HG02943 (cell line): ENCODE results near the gene PHF19.

Source experiments
- ATAC-seq: cut with Tn5 transposase; IDR thresholded peaks from one replicate; pipeline ENCODE4 v1.9.1; 2021; ENCODE audit warnings: mild to moderate bottlenecking, low read depth, moderate library complexity; ENCODE audit not compliant: unreplicated experiment

Gene PHF19

GRCh38 chr9:120914396-120914795 is 37.4 kb upstream of the PHF19 start:
- ATAC-seq = no peak

GRCh38 chr9:120913647-120914264 is 36.8 kb upstream of the PHF19 start:
- no peak for ATAC-seq

GRCh38 chr9:120912958-120913646 is 36.1 kb upstream of the PHF19 start:
- ATAC-seq = no peak

GRCh38 chr9:120911295-120911837 is 34.4 kb upstream of the PHF19 start:
- no peak for ATAC-seq

DNA sequence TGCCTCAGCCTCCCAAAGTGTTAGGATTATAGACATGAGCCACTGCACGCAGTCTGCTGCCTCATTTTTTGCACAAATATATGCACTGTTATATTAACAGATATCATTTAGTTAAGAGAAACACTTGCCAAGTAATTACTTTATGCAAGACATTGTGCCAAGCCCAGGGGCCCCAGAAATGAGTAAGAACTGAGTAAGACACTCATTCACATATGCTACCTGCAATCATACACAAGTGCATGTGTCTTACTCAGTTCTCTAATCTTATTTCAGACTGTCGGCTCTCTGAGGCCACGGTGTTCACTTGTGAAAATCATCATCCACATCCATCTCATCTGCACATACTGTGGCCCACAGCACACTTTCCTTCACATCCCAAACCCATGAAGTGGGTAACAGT is 33.7 kb upstream of the PHF19 start:
- no peak for ATAC-seq

- no peak for ATAC-seq
These were observed 32.9 kb upstream of the PHF19 start for GRCh38 chr9:120909904-120910303.

DNA sequence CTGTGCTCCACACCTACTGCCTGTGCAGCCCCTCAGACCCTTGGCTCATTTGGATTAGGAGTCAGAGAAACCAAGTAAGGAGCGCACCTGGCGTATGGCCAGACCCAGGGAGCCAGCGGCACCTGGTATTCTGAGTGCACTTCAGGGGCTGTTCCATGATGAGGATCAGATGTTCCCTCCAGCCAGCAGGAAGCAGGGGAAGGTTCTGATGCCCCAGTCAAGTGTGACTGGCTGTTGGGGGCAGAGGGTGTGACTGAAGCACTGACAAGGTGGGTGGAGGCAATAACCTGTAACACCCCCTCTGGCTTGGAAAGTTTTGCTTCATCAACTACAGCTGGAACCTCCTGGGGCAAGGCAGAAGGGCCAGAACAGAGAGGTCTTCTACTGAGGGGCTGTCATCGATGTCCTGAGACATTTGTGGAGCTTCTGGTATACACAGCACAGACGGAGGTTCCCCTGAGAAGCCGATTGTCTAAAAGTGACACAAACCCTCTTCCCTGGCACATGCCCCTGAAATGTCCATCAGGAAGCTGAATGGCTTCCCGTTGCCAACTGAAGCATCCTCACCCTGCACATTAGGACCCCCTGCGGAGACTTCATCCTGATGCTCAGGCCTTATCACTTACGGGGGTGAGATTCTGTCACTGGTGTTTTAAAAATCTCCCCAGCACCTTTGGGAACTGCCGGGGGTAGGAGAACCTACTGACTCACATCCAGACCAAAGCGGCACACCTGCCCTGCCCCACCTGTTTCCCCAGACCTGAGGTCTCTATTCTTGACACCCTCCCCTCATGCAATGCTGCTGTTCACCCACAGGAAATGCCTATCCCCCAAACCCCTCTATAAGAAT is 28.6 kb upstream of the PHF19 start:
- ATAC-seq = no peak

DNA sequence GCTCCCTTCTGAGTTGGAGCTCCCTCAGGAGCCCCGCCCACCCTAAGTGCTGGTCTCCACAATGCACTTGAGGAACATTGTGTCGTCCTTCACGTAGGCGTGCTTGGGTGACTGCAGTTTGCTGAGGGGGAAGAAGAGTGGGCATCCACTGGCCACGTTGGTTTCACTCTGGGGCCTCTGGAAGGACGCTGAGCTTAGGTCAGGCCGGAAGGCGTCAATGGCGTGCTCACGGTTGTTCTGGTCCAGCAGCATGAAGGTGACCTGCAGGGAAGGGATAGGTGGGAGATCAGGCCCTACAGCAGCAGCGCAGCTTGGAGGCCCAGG is 28.0 kb upstream of the PHF19 start:
- no peak for ATAC-seq

GRCh38 chr9:120904061-120904977 is 27.3 kb upstream of the PHF19 start:
- no peak for ATAC-seq

GRCh38 chr9:120902569-120903535 is 25.9 kb upstream of the PHF19 start:
- no peak for ATAC-seq

DNA sequence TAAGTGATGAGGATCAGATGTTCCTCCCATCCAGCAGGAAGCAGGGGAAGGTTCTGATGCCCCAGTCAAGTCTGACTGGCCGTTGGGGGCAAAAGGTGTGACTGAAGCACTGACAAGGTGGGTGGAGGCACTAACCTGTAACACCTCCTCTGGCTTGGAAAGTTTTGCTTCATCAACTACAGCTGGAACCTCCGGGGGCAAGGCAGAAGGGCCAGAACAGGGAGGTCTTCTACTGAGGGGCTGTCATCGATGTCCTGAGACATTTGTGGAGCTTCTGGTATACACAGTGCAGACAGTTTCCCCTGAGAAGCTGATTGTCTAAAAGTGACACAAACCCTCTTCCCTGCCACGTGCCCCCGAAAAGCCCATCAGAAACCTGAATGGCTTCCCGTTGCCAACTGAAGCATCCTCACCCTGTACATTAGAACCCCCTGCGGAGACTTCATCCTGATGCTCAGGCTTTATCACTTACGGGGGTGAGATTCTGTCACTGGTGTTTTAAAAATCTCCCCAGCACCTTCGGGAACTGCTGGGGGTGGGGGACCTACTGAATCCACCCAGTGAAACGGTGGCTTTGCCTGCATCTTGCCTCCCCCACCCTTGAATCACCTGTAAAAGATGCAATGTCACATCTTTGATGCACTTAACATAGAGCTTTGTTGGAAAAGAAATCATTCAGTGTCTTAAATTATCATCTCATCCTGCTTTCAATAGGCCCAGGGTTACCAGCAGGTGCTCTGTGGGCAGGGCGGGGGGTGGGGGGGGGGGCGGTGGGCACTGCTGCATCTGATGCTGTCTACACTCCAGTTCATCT is 25.0 kb upstream of the PHF19 start:
- ATAC-seq = no peak

DNA sequence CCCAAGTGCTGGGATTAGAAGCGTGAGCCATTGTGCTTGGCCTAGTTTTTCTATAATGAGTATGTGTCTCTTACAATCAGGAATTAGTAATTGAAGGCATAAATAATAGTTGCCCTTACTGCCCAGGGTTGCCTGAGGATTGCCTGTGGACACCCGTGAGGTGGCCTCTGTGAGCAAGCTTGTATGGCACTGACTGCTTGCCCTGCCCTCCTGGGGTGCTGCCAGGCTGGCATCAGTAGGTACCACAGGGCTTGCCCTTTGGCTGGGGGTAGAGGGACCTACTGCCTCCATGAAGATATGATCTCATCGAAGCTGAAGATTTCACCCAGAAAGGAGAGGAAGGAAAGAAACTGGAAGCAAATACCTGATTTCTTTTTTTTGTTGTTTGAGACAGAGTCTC is 23.8 kb upstream of the PHF19 start:
- ATAC-seq = no peak

GRCh38 chr9:120899490-120900068 is 22.6 kb upstream of the PHF19 start:
- no peak for ATAC-seq

DNA sequence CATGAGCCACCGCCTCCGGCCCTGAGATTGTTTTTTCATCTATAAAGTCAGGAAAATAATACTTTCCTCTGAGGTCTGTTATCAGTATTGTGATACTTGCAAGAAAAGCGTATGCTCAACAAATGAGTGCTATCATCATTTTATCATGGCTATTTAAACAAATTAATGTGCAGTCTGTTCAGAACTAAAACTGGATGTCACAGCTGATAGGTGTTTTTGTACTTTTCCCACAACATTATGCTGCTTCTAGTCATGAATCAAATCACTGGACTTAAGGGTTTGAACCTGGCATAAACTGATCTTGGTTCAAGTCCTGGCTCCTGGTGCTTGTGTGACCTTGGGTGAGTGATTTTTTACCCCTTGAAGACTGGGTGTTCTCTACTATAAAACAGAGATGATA is 21.4 kb upstream of the PHF19 start:
- no peak for ATAC-seq

DNA sequence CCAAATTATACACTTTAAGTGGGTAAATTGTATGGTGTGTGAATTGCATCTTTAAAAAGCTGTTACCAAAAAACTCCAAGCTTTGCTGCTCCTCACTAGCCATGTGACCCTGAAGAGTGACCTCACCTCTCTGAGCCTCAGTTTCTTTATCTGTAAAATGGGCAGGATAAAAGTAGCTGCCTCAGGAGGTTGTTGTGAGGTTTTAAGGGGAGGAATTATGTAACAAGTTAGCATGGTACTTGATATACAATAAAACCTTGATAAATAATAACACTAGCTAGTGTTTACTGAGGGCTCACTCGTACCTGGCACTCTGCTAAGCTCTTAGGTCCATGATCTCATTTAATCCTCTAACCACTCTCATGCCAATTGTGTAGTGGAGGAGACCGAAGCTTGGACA is 19.0 kb upstream of the PHF19 start:
- ATAC-seq = no peak

DNA sequence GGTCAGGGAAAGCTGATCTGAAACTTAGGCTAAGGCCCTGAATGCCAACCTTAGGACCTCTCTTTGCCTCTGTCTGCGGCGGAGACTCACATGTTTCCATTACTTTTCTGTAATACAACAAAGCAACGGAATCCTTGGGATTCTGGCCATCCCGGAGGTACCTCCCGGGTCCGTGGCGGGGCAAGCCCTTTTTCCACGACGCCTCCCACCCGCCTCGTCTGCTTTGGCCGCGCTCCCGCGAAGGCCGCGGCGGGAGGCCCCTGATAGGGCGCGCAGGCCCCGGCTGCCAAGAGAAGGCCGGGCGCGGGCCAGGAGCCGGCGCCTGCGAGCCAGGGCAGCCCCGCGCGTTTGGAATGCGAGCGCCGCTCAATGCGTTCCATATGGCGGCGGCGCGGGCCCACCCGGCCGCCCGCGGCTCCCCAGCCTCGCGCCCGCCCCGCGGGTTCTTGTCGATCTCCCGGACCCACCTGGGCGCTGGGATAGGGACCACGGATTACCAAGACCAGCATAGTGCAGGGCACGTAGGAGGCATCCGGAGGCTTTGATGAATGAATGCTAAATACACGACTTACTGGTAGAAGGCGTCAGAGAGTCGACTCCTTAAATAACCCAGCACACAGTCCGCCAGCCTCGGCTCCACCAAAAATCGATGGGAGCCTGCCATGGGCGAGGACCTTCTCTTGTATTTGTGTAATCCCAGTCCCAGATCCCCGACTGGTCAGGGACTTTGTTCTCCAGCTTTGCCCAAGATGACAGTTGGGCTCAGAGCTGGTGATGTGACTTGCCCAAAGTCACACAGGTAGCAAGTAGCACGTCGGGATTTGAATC is 17.5 kb upstream of the PHF19 start:
- no peak for ATAC-seq

GRCh38 chr9:120893611-120894307 is 16.8 kb upstream of the PHF19 start:
- ATAC-seq = no peak
